Measurements from ENCODE around the gene ANKFN1.

Gene ANKFN1

GRCh38 chr17:56540836-56541235, 387.6 kb downstream of the ANKFN1 start:
- H3K27me3 Mint-ChIP-seq (ENCODE audit: low read depth): no peaks in the 10 kb centered on the region
- H3K4me1 Mint-ChIP-seq (ENCODE audit: low read depth): no peaks in the 10 kb centered on the region
- no peak overlapping the region for H3K4me3 Mint-ChIP-seq
- H3K27ac Mint-ChIP-seq: no peak overlapping the region
- no peak for DNase-seq (ENCODE audit: low spot score)
- no peaks in the 10 kb centered on the region for H3K9me3 Mint-ChIP-seq
- H3K36me3 Mint-ChIP-seq (ENCODE audit: low read depth): no peaks in the 10 kb centered on the region

GRCh38 chr17:56543280-56543679, 390.0 kb downstream of the ANKFN1 start:
- Mint-ChIP-seq H3K9me3 (no peaks in the 10 kb centered on the region), H3K27me3 (ENCODE audit: low read depth) (no peaks in the 10 kb centered on the region), H3K4me3 (no peak overlapping the region), H3K4me1 (ENCODE audit: low read depth) (no peaks in the 10 kb centered on the region), H3K36me3 (ENCODE audit: low read depth) (no peaks in the 10 kb centered on the region), H3K27ac (no peak overlapping the region)
- no peak for DNase-seq (ENCODE audit: low spot score)

- H3K27ac Mint-ChIP-seq: no peak overlapping the region
- H3K36me3 Mint-ChIP-seq (ENCODE audit: low read depth): no peaks in the 10 kb centered on the region
- DNase-seq (ENCODE audit: low spot score): no peak
- H3K4me3 Mint-ChIP-seq: no peak overlapping the region
- no peaks in the 10 kb centered on the region for H3K9me3 Mint-ChIP-seq
- H3K4me1 Mint-ChIP-seq (ENCODE audit: low read depth): no peaks in the 10 kb centered on the region
- no peaks in the 10 kb centered on the region for H3K27me3 Mint-ChIP-seq (ENCODE audit: low read depth)
Measured at GRCh38 chr17:56545106-56545505, 391.8 kb downstream of the ANKFN1 start.

GRCh38 chr17:56545930-56546329, 392.7 kb downstream of the ANKFN1 start:
- no peak overlapping the region for H3K4me3 Mint-ChIP-seq
- H3K27me3 Mint-ChIP-seq (ENCODE audit: low read depth): no peaks in the 10 kb centered on the region
- H3K4me1 Mint-ChIP-seq (ENCODE audit: low read depth): no peaks in the 10 kb centered on the region
- H3K36me3 Mint-ChIP-seq (ENCODE audit: low read depth): no peaks in the 10 kb centered on the region
- no peaks in the 10 kb centered on the region for H3K9me3 Mint-ChIP-seq
- no peak for DNase-seq (ENCODE audit: low spot score)
- no peak overlapping the region for H3K27ac Mint-ChIP-seq

- Mint-ChIP-seq H3K9me3 (peaks cover 10% of the 10 kb centered on the region), H3K4me3 (no peak overlapping the region), H3K4me1 (ENCODE audit: low read depth) (no peaks in the 10 kb centered on the region), H3K27me3 (ENCODE audit: low read depth) (no peaks in the 10 kb centered on the region), H3K27ac (no peak overlapping the region), H3K36me3 (ENCODE audit: low read depth) (no peaks in the 10 kb centered on the region)
- no peak for DNase-seq (ENCODE audit: low spot score)
Measured at GRCh38 chr17:56548661-56549060, 395.4 kb downstream of the ANKFN1 start.

GRCh38 chr17:56549501-56549900, 396.2 kb downstream of the ANKFN1 start:
- DNase-seq (ENCODE audit: low spot score): no peak
- H3K27ac Mint-ChIP-seq: no peak overlapping the region
- no peaks in the 10 kb centered on the region for H3K4me1 Mint-ChIP-seq (ENCODE audit: low read depth)
- H3K36me3 Mint-ChIP-seq (ENCODE audit: low read depth): no peaks in the 10 kb centered on the region
- peaks cover 10% of the 10 kb centered on the region for H3K9me3 Mint-ChIP-seq
- no peak overlapping the region for H3K4me3 Mint-ChIP-seq
- no peaks in the 10 kb centered on the region for H3K27me3 Mint-ChIP-seq (ENCODE audit: low read depth)

- H3K9me3 Mint-ChIP-seq: no peaks in the 10 kb centered on the region
- H3K27ac Mint-ChIP-seq: no peak overlapping the region
- H3K36me3 Mint-ChIP-seq (ENCODE audit: low read depth): no peaks in the 10 kb centered on the region
- H3K27me3 Mint-ChIP-seq (ENCODE audit: low read depth): no peaks in the 10 kb centered on the region
- no peak overlapping the region for H3K4me3 Mint-ChIP-seq
- no peaks in the 10 kb centered on the region for H3K4me1 Mint-ChIP-seq (ENCODE audit: low read depth)
- DNase-seq (ENCODE audit: low spot score): no peak
Measured at GRCh38 chr17:56557682-56558081, 404.4 kb downstream of the ANKFN1 start.

GRCh38 chr17:56558088-56558487, 404.8 kb downstream of the ANKFN1 start:
- no peak overlapping the region for H3K4me3 Mint-ChIP-seq
- no peaks in the 10 kb centered on the region for H3K4me1 Mint-ChIP-seq (ENCODE audit: low read depth)
- H3K27ac Mint-ChIP-seq: no peak overlapping the region
- no peaks in the 10 kb centered on the region for H3K9me3 Mint-ChIP-seq
- no peak for DNase-seq (ENCODE audit: low spot score)
- no peaks in the 10 kb centered on the region for H3K36me3 Mint-ChIP-seq (ENCODE audit: low read depth)
- H3K27me3 Mint-ChIP-seq (ENCODE audit: low read depth): no peaks in the 10 kb centered on the region
